Pancreas (tissue), 10 donors: Measurements from ENCODE around the gene FOXB2. TPM values are rescaled to one million over a fixed set of nuclear protein-coding genes. Genes with fewer than 3 reads are reported as not detected.
A peak's percentile ranks its signal among the peaks of the same experiment; 100 is the strongest.

ENCODE experiments used
- ATAC-seq, 4 donors: fragments of 200-7000 bp; cut with Tn5 transposase; one replicate each; pipeline versions ENCODE4 v1.8.0 to v1.9.1; 2020; ENCODE audit warnings: mild to moderate bottlenecking in 4 of 4, moderate library complexity in 4 of 4
- DNase-seq, 6 donors: peaks; one replicate each; pipeline ENCODE4 v3.0.0-alpha.2; 2020
- FAIRE-seq: peaks from 2 replicates; lab custom pipeline; 2012; peaks lifted over from hg19 to GRCh38; lab: Jason Lieb, UNC
- H3K27ac ChIP-seq, 4 donors: fragments of 200-600 bp; sonication (generic); 1 replicate in 3 of 4; 2 replicates in 1 of 4; pipeline versions ENCODE4 v1.5.0 to v1.8.0; 2020
- H3K27me3 ChIP-seq, 4 donors: fragments of 200-600 bp; one replicate each; pipeline ENCODE4 v1.8.0; 2021
- H3K36me3 ChIP-seq, 3 donors: fragments of 200-600 bp; sonication (generic) in 1 of 3; one replicate each; pipeline versions ENCODE4 v1.5.0 to v1.8.0; 2020 to 2021
- H3K4me1 ChIP-seq, 3 donors: fragments of 200-600 bp; one replicate each; pipeline ENCODE4 v1.8.0; 2021
- H3K4me3 ChIP-seq, 4 donors: fragments of 200-600 bp; sonication (generic) in 2 of 4; one replicate each; pipeline versions ENCODE4 v1.5.0 to v1.8.0; 2020 to 2021
- H3K9me3 ChIP-seq, 4 donors: fragments of 200-600 bp; one replicate each; pipeline ENCODE4 v1.8.0; 2021
- WGBS, 2 donors: extraction: QIAGEN DNeasy Blood & Tissue Kit; methylation state at CpG; one replicate each; pipeline ENCODE4 v1.1.7; 2013; 5-methylcytosine and 5-hydroxymethylcytosine counted together
- intact Hi-C, 3 donors: fragments of 100-400 bp; cut with DNase I; formaldehyde crosslinking; loops; one replicate each; pipeline versions ENCODE4 v1.11.1 to v1.14.2; 2022
- polyA plus RNA-seq, 2 donors: library from polyadenylated mRNA; stranded (reverse); fragments of 200-250 nt; gene quantifications; one replicate each; pipeline ENCODE4 v1.2.3, GENCODE V29; 2013
- total RNA-seq, 6 donors: library from RNA; stranded (reverse); fragmentation: NEBNext Ultra II Directional in 4 of 6; extraction: Animal tissue kit (Norgen Biotek cat#: 25700) in 4 of 6; gene quantifications; one replicate each; pipeline versions ENCODE4 v1.2.1 to v1.2.4, GENCODE V29; 2021 to 2023
- TF ChIP-seq, protein P1 (sequence below), 4 donors: fragments of 200-600 bp; sonication (generic) in 3 of 4; IDR thresholded peaks; one replicate each; pipeline versions ENCODE4 v1.5.0 to v1.8.0; 2021; ENCODE audit warnings: antibody characterized with exemption in 4 of 4
- donor health status: healthy with polysubstance abuse.
- donor health status: DM: no; HTN: no; CAD: no; lungs with moderate emphysema.
- donor health status: DM: no; HTN: no; CAD: no.
- donor health status: control.
- donor health status: control.
- donor health status: Bipolar disorder and iron deficiency.
- donor health status: DM: yes; HTN: yes; CAD: no.
- donor health status: DM: no; HTN: no; CAD: no.
- donor health status: DM: no; HTN: no; CAD: no.
- donor health status: DM: yes; HTN: yes; CAD: no.

The FOXB2 gene
- total and polyA plus RNA-seq, 8 donors, result not detected

DNA sequence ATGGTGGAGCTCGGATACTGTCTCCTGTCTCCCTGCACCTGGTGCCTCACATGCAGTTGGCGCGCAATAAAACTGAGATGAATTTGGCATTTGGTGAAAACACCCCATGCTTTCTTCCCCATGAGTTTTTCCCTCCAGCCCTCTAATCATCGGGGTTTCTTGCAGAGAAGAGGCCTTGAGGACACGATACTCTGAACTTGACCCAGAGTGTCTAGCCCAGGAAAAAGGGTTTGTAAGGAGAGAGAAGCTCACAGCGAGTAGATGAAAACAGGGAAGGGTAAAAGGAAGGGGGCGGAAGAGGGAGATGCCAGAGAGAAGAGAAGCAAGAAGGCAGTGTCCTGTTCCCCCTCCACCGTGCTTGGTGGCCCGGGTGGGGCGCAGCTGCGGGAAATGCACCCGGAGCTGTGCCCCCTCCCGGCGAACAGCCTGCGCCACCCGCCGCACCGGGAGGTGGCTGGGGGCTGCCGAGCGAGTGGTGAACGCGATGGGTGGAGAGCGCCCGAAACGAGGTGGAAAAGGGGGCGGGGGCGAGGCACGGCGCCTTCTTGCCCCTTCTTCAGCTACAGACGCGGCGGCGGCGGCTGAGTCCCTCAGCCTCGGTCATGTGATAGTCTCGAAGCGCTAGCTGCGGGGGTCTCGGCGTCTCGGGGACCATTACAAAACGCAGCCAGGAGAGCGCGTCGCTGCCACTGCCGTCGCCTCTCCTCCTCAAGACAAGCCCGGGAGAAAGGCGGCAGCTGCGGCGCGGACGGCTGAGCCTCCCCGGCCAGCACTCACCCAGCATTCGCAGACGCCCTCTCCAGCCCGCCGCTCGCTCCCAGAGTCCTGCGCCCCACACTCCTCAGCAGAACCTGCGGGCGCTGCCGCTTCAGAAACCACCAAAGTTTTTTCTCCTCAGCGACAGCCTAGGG lies 1.1 kb upstream of the FOXB2 start:
- 1 to 2% methylated on average over 53 to 64 of the region's 64 CpGs for WGBS, 2 donors
- peaks cover 0 to 8% (median 4%) of the 10 kb centered on the region in 3 donors for H3K4me1 ChIP-seq
- DNase-seq, result peak in 1 of 6 donors; percentile 62
- TF ChIP-seq, protein P1, sequence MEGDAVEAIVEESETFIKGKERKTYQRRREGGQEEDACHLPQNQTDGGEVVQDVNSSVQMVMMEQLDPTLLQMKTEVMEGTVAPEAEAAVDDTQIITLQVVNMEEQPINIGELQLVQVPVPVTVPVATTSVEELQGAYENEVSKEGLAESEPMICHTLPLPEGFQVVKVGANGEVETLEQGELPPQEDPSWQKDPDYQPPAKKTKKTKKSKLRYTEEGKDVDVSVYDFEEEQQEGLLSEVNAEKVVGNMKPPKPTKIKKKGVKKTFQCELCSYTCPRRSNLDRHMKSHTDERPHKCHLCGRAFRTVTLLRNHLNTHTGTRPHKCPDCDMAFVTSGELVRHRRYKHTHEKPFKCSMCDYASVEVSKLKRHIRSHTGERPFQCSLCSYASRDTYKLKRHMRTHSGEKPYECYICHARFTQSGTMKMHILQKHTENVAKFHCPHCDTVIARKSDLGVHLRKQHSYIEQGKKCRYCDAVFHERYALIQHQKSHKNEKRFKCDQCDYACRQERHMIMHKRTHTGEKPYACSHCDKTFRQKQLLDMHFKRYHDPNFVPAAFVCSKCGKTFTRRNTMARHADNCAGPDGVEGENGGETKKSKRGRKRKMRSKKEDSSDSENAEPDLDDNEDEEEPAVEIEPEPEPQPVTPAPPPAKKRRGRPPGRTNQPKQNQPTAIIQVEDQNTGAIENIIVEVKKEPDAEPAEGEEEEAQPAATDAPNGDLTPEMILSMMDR (IDR thresholded peaks at IDR 0.05), result no peak
- FAIRE-seq, result no peak
- peak in 3 of 4 donors; percentile 6 to 37 (median 8) for ATAC-seq
- no peaks in the 10 kb centered on the region for H3K9me3 ChIP-seq
- H3K27ac ChIP-seq, result no peak overlapping the region
- intact Hi-C loops, result no loop called here
- peak overlapping the region in 1 of 4 donors; percentile 23 for H3K4me3 ChIP-seq
- H3K36me3 ChIP-seq, result no peaks in the 10 kb centered on the region
- peaks cover 8 to 91% (median 26%) of the 10 kb centered on the region in 4 donors for H3K27me3 ChIP-seq

DNA sequence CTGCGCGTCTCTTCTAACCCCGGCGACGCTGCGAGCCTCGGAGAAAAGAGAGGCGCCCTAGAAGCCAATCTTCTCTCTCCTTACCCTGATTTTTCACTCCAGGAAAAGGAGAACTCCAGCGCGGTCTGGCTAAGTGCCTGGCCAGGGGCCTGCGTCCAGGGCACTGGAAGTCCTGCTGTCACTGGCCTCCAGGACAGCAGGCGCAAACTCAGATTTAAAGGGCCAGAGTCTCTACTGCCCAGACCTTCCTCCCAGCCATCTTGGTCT lies 553 bp upstream of the FOXB2 start:
- Histone ChIP-seq H3K27ac (no peak overlapping the region), H3K9me3 (no peaks in the 10 kb centered on the region), H3K36me3 (no peaks in the 10 kb centered on the region), H3K27me3 (peaks cover 8 to 87% (median 26%) of the 10 kb centered on the region in 4 donors), H3K4me3 (peak overlapping the region in 1 of 4 donors; percentile 23), H3K4me1 (peaks cover 0 to 8% (median 4%) of the 10 kb centered on the region in 3 donors)
- TF ChIP-seq, protein P1 (IDR thresholded peaks at IDR 0.05), result no peak
- intact Hi-C loops, result no loop called here
- ATAC-seq, result peak in 3 of 4 donors; percentile 19 to 32 (median 24)
- WGBS, 2 donors, result 2% methylated on average over 12 of the region's 12 CpGs
- no peak for FAIRE-seq
- no peak for DNase-seq

DNA sequence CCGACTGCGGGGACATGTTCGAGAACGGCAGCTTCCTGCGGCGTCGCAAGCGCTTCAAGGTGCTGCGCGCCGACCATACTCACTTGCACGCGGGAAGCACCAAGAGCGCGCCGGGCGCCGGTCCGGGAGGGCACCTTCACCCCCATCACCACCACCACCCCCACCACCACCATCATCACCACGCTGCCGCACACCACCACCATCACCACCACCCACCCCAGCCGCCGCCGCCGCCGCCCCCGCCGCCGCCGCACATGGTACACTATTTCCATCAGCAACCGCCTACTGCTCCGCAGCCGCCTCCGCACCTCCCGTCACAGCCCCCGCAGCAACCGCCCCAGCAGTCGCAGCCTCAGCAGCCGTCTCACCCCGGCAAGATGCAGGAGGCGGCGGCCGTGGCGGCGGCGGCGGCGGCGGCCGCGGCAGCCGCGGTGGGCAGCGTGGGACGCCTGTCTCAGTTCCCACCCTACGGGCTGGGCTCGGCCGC lies 514 bp downstream of the FOXB2 start:
- no peak overlapping the region for H3K27ac ChIP-seq
- H3K36me3 ChIP-seq, result no peaks in the 10 kb centered on the region
- FAIRE-seq (no peak), ATAC-seq (no peak), DNase-seq (peak in 1 of 6 donors; percentile 69)
- TF ChIP-seq, protein P1 (IDR thresholded peaks at IDR 0.05), result no peak
- H3K27me3 ChIP-seq, result peaks cover 5 to 77% (median 22%) of the 10 kb centered on the region in 4 donors
- H3K9me3 ChIP-seq, result no peaks in the 10 kb centered on the region
- H3K4me3 ChIP-seq, result peak overlapping the region in 2 of 4 donors; percentile 16 to 39
- WGBS, 2 donors, result 3 to 4% methylated on average over 21 to 58 of the region's 58 CpGs
- peaks cover 0 to 8% (median 4%) of the 10 kb centered on the region in 3 donors for H3K4me1 ChIP-seq
- intact Hi-C loops, result no loop called here

DNA sequence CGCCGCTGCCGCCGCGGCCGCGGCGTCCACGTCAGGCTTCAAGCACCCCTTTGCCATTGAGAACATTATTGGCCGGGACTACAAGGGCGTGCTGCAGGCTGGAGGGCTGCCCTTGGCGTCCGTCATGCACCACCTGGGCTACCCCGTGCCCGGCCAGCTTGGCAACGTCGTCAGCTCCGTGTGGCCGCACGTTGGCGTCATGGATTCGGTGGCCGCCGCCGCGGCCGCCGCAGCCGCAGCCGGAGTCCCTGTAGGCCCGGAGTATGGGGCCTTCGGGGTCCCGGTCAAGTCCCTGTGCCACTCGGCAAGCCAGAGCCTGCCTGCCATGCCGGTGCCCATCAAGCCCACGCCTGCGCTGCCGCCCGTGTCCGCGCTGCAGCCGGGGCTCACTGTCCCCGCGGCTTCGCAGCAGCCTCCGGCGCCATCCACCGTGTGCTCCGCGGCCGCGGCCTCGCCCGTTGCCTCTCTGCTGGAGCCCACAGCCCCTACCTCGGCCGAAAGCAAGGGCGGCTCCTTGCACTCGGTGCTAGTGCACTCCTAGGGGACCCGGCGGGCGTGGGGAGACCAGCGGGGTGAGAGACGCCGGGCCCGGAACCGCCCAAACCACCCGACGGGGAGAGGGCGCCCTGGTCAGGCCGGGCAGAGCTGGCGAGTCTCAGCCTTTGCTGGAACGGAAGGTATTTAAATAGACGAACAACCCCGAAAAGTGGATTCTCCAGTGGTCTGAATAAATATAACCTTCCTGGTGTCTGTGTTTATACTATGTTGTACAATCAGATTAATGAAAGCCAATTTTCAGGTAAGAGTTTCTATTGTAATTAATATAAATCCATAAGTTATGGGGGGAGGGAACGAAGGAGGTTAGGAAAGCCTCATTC lies 1.2 kb downstream of the FOXB2 start:
- intact Hi-C loops, result no loop called here
- peak in 3 of 6 donors; percentile 35 to 76 (median 62) for DNase-seq
- peak; percentile 30 to 56 (median 42) for ATAC-seq
- no peak overlapping the region for H3K27ac ChIP-seq
- WGBS, 2 donors, result 4 to 5% methylated on average over 64 to 75 of the region's 75 CpGs
- no peak for FAIRE-seq
- TF ChIP-seq, protein P1 (IDR thresholded peaks at IDR 0.05), result no peak
- H3K4me3 ChIP-seq, result peak overlapping the region in 2 of 4 donors; percentile 16 to 39
- H3K36me3 ChIP-seq, result no peaks in the 10 kb centered on the region
- no peaks in the 10 kb centered on the region for H3K9me3 ChIP-seq
- H3K27me3 ChIP-seq, result peaks cover 5 to 74% (median 20%) of the 10 kb centered on the region in 4 donors
- peaks cover 0 to 8% (median 4%) of the 10 kb centered on the region in 3 donors for H3K4me1 ChIP-seq
